Amygdala (tissue), 56 donors: ENCODE data around the gene CCDC148.

Experiments
- DNase-seq, 56 donors: peaks; one replicate each; lab custom pipeline; 2025; lab: John Stamatoyannopoulos, UW

CCDC148 gene

GRCh38 chr2:158184556-158185343 lies 271.8 kb downstream of the CCDC148 start:
- no peak for DNase-seq

- DNase-seq, result peak in 30 of 56 donors; percentile 0 to 70 (median 16)
These were observed 272.6 kb downstream of the CCDC148 start for GRCh38 chr2:158184001-158184400.

GRCh38 chr2:158182676-158183295 lies 273.8 kb downstream of the CCDC148 start:
- no peak for DNase-seq

- DNase-seq, result no peak
These were observed 275.4 kb downstream of the CCDC148 start for GRCh38 chr2:158181171-158181570.

- no peak for DNase-seq
These were observed 276.9 kb downstream of the CCDC148 start for GRCh38 chr2:158179660-158180059.

- no peak for DNase-seq
These were observed 277.9 kb downstream of the CCDC148 start for GRCh38 chr2:158178646-158179045.

GRCh38 chr2:158174956-158175355 lies 281.6 kb downstream of the CCDC148 start:
- no peak for DNase-seq

- DNase-seq, result no peak
These were observed 282.1 kb downstream of the CCDC148 start for GRCh38 chr2:158174495-158174894.

- DNase-seq, result no peak
These were observed 283.8 kb downstream of the CCDC148 start for GRCh38 chr2:158172719-158173118.

GRCh38 chr2:158154596-158154995 lies 302.0 kb downstream of the CCDC148 start:
- no peak for DNase-seq

- DNase-seq, result no peak
These were observed 303.1 kb downstream of the CCDC148 start for GRCh38 chr2:158153270-158154015.

GRCh38 chr2:158144914-158145625 lies 311.5 kb downstream of the CCDC148 start:
- DNase-seq, result no peak

GRCh38 chr2:158143703-158144360 lies 312.7 kb downstream of the CCDC148 start:
- DNase-seq, result no peak

GRCh38 chr2:158142568-158143332 lies 313.8 kb downstream of the CCDC148 start:
- DNase-seq, result no peak

GRCh38 chr2:158142165-158142564 lies 314.4 kb downstream of the CCDC148 start:
- DNase-seq, result no peak

- no peak for DNase-seq
These were observed 316.4 kb downstream of the CCDC148 start for GRCh38 chr2:158140201-158140600.

- DNase-seq, result peak in 22 of 56 donors; percentile 1 to 61 (median 22)
These were observed 318.3 kb downstream of the CCDC148 start for GRCh38 chr2:158138255-158138654.

- no peak for DNase-seq
These were observed 321.5 kb downstream of the CCDC148 start for GRCh38 chr2:158135096-158135495.

- DNase-seq, result no peak
These were observed 321.9 kb downstream of the CCDC148 start for GRCh38 chr2:158134655-158135054.
